ENCODE results near the gene UBE2G2.

Gene UBE2G2

GRCh38 chr21:44778499-44778911 lies 23.1 kb downstream of the UBE2G2 start:
- TF ChIP-seq POLR2AphosphoS5 (IDR thresholded peaks at IDR 0.05; ENCODE audit: low read depth, low read length) (no peak), REST (IDR thresholded peaks at IDR 0.05; ENCODE audit: insufficient read depth in 1 of 2, low read depth in 2 of 2, low read length in 2 of 2) (no peak), TAF1 (IDR thresholded peaks at IDR 0.05; ENCODE audit: borderline replicate concordance, insufficient read depth, low read length) (no peak), FOXP2 (optimal IDR thresholded peaks at IDR 0.05; ENCODE audit: borderline replicate concordance, extremely low read depth, extremely low read length, insufficient read depth) (no peak), SIN3A (IDR thresholded peaks at IDR 0.05; ENCODE audit: borderline replicate concordance, insufficient read depth, low read length) (no peak)

GRCh38 chr21:44778094-44778493 lies 23.5 kb downstream of the UBE2G2 start:
- no peak for TF ChIP-seq SIN3A (IDR thresholded peaks at IDR 0.05; ENCODE audit: borderline replicate concordance, insufficient read depth, low read length)
- TF ChIP-seq FOXP2 (optimal IDR thresholded peaks at IDR 0.05; ENCODE audit: borderline replicate concordance, extremely low read depth, extremely low read length, insufficient read depth) = no peak
- no peak for TF ChIP-seq TAF1 (IDR thresholded peaks at IDR 0.05; ENCODE audit: borderline replicate concordance, insufficient read depth, low read length)
- TF ChIP-seq REST (IDR thresholded peaks at IDR 0.05; ENCODE audit: insufficient read depth in 1 of 2, low read depth in 2 of 2, low read length in 2 of 2) = no peak

GRCh38 chr21:44774972-44775371 lies 26.6 kb downstream of the UBE2G2 start:
- TF ChIP-seq SIN3A (IDR thresholded peaks at IDR 0.05; ENCODE audit: borderline replicate concordance, insufficient read depth, low read length) = no peak
- TF ChIP-seq TAF1 (IDR thresholded peaks at IDR 0.05; ENCODE audit: borderline replicate concordance, insufficient read depth, low read length) = no peak
- TF ChIP-seq POLR2AphosphoS5 (IDR thresholded peaks at IDR 0.05; ENCODE audit: low read depth, low read length) = no peak

GRCh38 chr21:44773291-44773932 lies 28.2 kb downstream of the UBE2G2 start:
- TF ChIP-seq FOXP2 (optimal IDR thresholded peaks at IDR 0.05; ENCODE audit: borderline replicate concordance, extremely low read depth, extremely low read length, insufficient read depth) (no peak), SIN3A (IDR thresholded peaks at IDR 0.05; ENCODE audit: borderline replicate concordance, insufficient read depth, low read length) (no peak), TAF1 (IDR thresholded peaks at IDR 0.05; ENCODE audit: borderline replicate concordance, insufficient read depth, low read length) (no peak), POLR2AphosphoS5 (IDR thresholded peaks at IDR 0.05; ENCODE audit: low read depth, low read length) (no peak), REST (IDR thresholded peaks at IDR 0.05; ENCODE audit: insufficient read depth in 1 of 2, low read depth in 2 of 2, low read length in 2 of 2) (no peak)

- TF ChIP-seq TAF1 (IDR thresholded peaks at IDR 0.05; ENCODE audit: borderline replicate concordance, insufficient read depth, low read length) (no peak), POLR2AphosphoS5 (IDR thresholded peaks at IDR 0.05; ENCODE audit: low read depth, low read length) (no peak), REST (IDR thresholded peaks at IDR 0.05; ENCODE audit: insufficient read depth in 1 of 2, low read depth in 2 of 2, low read length in 2 of 2) (no peak), SIN3A (IDR thresholded peaks at IDR 0.05; ENCODE audit: borderline replicate concordance, insufficient read depth, low read length) (no peak), FOXP2 (optimal IDR thresholded peaks at IDR 0.05; ENCODE audit: borderline replicate concordance, extremely low read depth, extremely low read length, insufficient read depth) (no peak)
Measured at GRCh38 chr21:44771896-44772525, 29.6 kb downstream of the UBE2G2 start.
